HepG2 (cell line): ENCODE data around the gene PIM3. TPM values are rescaled to one million over a fixed set of nuclear protein-coding genes. Genes with fewer than 3 reads are reported as not detected.
A peak's percentile ranks its signal among the peaks of the same experiment; 100 is the strongest.

Experiments used
- AFF4 ChIP-seq: sonication (generic); formaldehyde crosslinking; IDR thresholded peaks from 2 replicates; pipeline ENCODE4 v1.4.0; 2020; ENCODE audit warnings: missing genetic modification reagents
- CREB3 ChIP-seq: sonication (generic); formaldehyde crosslinking; IDR thresholded peaks from 2 replicates; pipeline ENCODE4 v1.5.0; 2020; ENCODE audit warnings: missing genetic modification reagents
- GABPA ChIP-seq, 2 experiments: IDR thresholded peaks; 2 replicates each; pipeline ENCODE4 v1.6.1; 2011 to 2016; ENCODE audit warnings: low read depth in 2 of 2, low read length in 1 of 2, missing biosample characterization in 1 of 2, missing genetic modification characterization in 1 of 2
- GATA4 ChIP-seq: sonication (generic); IDR thresholded peaks from 2 replicates; pipeline ENCODE4 v1.6.1; 2016; ENCODE audit warnings: antibody characterized with exemption, low read depth, borderline replicate concordance
- HNRNPUL1 ChIP-seq: fragments of 200-400 bp; formaldehyde crosslinking; IDR thresholded peaks from 2 replicates; pipeline ENCODE4 v1.6.1; 2017; ENCODE audit warnings: low read depth, mild to moderate bottlenecking, low read length, moderate library complexity
- KAT8 ChIP-seq: IDR thresholded peaks from 2 replicates; pipeline ENCODE4 v1.6.1; 2016; ENCODE audit warnings: missing genetic modification reagents, missing compliant biosample characterization
- MXD4 ChIP-seq: IDR thresholded peaks from 2 replicates; pipeline ENCODE4 v1.6.1; 2016; ENCODE audit warnings: mild to moderate bottlenecking, missing biosample characterization, missing genetic modification reagents
- POGK ChIP-seq: sonication (generic); formaldehyde crosslinking; conservative IDR thresholded peaks from 2 replicates; pipeline ENCODE4 v1.8.0; 2022; ENCODE audit warnings: mild to moderate bottlenecking, moderate library complexity, missing genetic modification reagents
- POLR2A ChIP-seq, 2 experiments: IDR thresholded peaks; 2 replicates each; pipeline ENCODE4 v1.6.1; 2011; ENCODE audit warnings: low read depth in 2 of 2, low read length in 2 of 2, mild to moderate bottlenecking in 1 of 2, moderate library complexity in 1 of 2; ENCODE audit not compliant: insufficient read depth in 1 of 2
- RBM39 ChIP-seq: fragments of 200-400 bp; formaldehyde crosslinking; IDR thresholded peaks from one replicate; pipeline ENCODE4 v1.6.1; 2018; ENCODE audit warnings: antibody characterized with exemption, mild to moderate bottlenecking, low read depth, low read length; ENCODE audit not compliant: poor library complexity, severe bottlenecking
- SAFB2 ChIP-seq: sonication (generic); formaldehyde crosslinking; IDR thresholded peaks from 2 replicates; pipeline ENCODE4 v1.5.1; 2020; ENCODE audit warnings: missing genetic modification reagents, low read depth, mild to moderate bottlenecking, borderline replicate concordance
- SIX1 ChIP-seq: sonication (generic); formaldehyde crosslinking; IDR thresholded peaks from 2 replicates; pipeline ENCODE4 v1.4.0; 2020; ENCODE audit warnings: missing genetic modification reagents, borderline replicate concordance
- SRSF9 ChIP-seq: fragments of 200-400 bp; formaldehyde crosslinking; IDR thresholded peaks from 2 replicates; pipeline ENCODE4 v1.6.1; 2018; ENCODE audit warnings: borderline replicate concordance, mild to moderate bottlenecking, low read depth, low read length; ENCODE audit not compliant: insufficient read depth, poor library complexity, severe bottlenecking
- TOPORS ChIP-seq: sonication (generic); formaldehyde crosslinking; IDR thresholded peaks from 2 replicates; pipeline ENCODE4 v1.8.0; 2023; ENCODE audit warnings: mild to moderate bottlenecking, missing genetic modification reagents
- YEATS4 ChIP-seq: sonication (generic); formaldehyde crosslinking; IDR thresholded peaks from 2 replicates; pipeline ENCODE4 v1.4.0; 2020; ENCODE audit warnings: missing genetic modification reagents, borderline replicate concordance
- ZFAT ChIP-seq: sonication (generic); formaldehyde crosslinking; conservative IDR thresholded peaks from 2 replicates; pipeline ENCODE4 v1.8.1; 2023; ENCODE audit warnings: missing genetic modification reagents, inconsistent platforms
- ZNF251 ChIP-seq: sonication (generic); formaldehyde crosslinking; IDR thresholded peaks from 2 replicates; pipeline ENCODE4 v1.9.0; 2021; ENCODE audit warnings: mild to moderate bottlenecking, missing genetic modification reagents
- ZNF549 ChIP-seq: sonication (generic); formaldehyde crosslinking; IDR thresholded peaks from 2 replicates; pipeline ENCODE4 v1.5.0; 2020; ENCODE audit warnings: missing genetic modification reagents
- ZNF777 ChIP-seq: sonication (generic); formaldehyde crosslinking; IDR thresholded peaks from 2 replicates; pipeline ENCODE4 v1.4.0; 2020; ENCODE audit warnings: missing genetic modification reagents
- polyA plus RNA-seq, 8 experiments: library from polyadenylated mRNA; depleted of rRNA in 3 of 8; stranded (reverse) in 7 of 8; unstranded in 1 of 8; fragments of >200 nt; fragmentation: Illumina TruSeq in 4 of 8; extraction: Trizol in 4 of 8; gene quantifications; 2 replicates each; pipeline versions ENCODE4 v1.2.1 to v1.2.3, GENCODE V29; 2011 to 2016; ENCODE audit warnings: low read depth in 4 of 8, missing spikeins in 1 of 8, mixed read lengths in 1 of 8; ENCODE audit not compliant: insufficient read depth in 1 of 8
- total RNA-seq, 5 experiments: library from RNA; depleted of rRNA; stranded (reverse); fragments of >200 nt; fragmentation: Illumina TruSeq; extraction: Trizol; gene quantifications; 2 replicates each; pipeline ENCODE4 v1.2.3, GENCODE V29; 2016; ENCODE audit warnings: low read depth in 1 of 5
- TF ChIP-seq, protein P1 (sequence below): sonication (generic); formaldehyde crosslinking; IDR thresholded peaks from 2 replicates; pipeline ENCODE4 v1.4.0; 2020; ENCODE audit warnings: missing genetic modification reagents, mild to moderate bottlenecking, borderline replicate concordance

Gene PIM3
- total and polyA plus RNA-seq, 2 of the 13 experiments (the other 11 are each of a cell fraction or from before 2014, with no cell fraction given): 21.6 to 31.2 TPM

DNA sequence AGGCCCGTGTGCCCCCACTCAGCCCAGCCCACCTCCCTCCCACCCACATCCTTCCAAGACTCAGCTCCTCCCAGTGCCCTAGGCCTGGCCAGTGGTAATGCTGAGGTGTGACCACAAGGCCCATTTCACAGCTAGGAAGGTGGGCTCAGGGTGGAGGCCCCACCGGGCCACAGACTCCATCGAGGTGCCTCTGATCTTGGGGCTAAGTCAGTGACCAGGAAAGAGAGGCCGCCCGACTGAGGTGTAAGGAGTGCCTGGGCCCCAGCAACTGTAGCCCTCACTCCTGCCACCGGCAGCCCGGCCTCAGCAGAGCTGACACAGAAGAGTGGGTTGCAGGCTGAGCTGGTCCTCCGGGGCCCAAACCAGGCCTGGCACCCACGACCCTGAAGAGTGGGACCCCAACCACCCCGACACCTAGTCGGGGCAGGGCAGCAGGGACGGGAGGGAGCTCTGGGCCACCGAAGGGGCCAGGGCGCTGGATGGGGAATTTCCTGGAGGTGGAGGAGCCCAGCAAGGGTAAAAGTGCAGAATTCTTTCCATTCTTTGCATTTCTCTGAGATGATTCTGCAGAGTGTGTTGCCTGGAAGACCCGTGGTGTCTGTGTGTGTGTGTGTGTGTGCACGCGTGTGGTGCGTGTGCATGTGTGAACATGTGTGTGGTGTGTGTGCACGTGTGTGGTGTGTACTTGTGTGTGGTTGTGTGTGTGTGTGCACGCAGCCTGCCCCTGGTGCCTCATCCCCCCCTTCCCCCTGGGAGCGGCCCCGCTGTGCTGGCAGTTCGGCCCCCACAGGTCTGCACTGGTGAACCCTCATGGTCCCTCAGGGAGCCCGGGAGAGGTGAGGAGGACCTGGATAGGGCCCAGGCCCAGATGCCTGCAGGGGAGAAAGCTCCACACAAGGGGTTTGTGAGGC is 8.3 kb upstream of the PIM3 start (continued):
- TF ChIP-seq, protein P1, sequence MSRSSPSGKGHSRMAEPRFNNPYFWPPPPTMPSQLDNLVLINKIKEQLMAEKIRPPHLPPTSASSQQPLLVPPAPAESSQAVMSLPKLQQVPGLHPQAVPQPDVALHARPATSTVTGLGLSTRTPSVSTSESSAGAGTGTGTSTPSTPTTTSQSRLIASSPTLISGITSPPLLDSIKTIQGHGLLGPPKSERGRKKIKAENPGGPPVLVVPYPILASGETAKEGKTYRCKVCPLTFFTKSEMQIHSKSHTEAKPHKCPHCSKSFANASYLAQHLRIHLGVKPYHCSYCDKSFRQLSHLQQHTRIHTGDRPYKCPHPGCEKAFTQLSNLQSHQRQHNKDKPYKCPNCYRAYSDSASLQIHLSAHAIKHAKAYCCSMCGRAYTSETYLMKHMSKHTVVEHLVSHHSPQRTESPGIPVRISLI (CRISPR knock-in tag): no peak
- TF ChIP-seq SRSF9 (no peak), RBM39 (no peak), HNRNPUL1 (no peak), SAFB2 (CRISPR knock-in tag) (no peak; the same call in 1 of the 2 replicates), POGK (CRISPR knock-in tag) (0 out of 2 replicates have a peak, but pooled peaks have one; percentile 26), YEATS4 (CRISPR knock-in tag) (peak; percentile 34; the same call in 1 of the 2 replicates), KAT8 (CRISPR knock-in tag) (peak; percentile 68), ZNF251 (CRISPR knock-in tag) (no peak), AFF4 (0 out of 2 replicates have a peak, but pooled peaks have one; percentile 30), GATA4 (no peak; the same call in 1 of the 2 replicates), SIX1 (no peak), ZFAT (CRISPR knock-in tag) (no peak), ZNF777 (CRISPR knock-in tag) (no peak), TOPORS (CRISPR knock-in tag) (no peak), CREB3 (CRISPR knock-in tag) (0 out of 2 replicates have a peak, but pooled peaks have one; percentile 40), GABPA (IDR thresholded peaks at IDR 0.05; ENCODE audit: low read depth, low read length) (no peak), GABPA (CRISPR knock-in tag; IDR thresholded peaks at IDR 0.05; ENCODE audit: low read depth) (no peak), MXD4 (CRISPR knock-in tag) (no peak), POLR2A (IDR thresholded peaks at IDR 0.05; ENCODE audit: insufficient read depth in 1 of 2, low read depth in 2 of 2, low read length in 2 of 2) (no peak; a peak in 1 of 4 replicates), ZNF549 (CRISPR knock-in tag) (no peak)
